H1 (cell line): ENCODE data around the gene CPEB1. TPM values are rescaled to one million over a fixed set of nuclear protein-coding genes. Genes with fewer than 3 reads are reported as not detected.

Experiments used
- CTCF ChIA-PET: fragments of 300-600 bp; sonication (Branson Sonifier 250); formaldehyde crosslinking; loops from one replicate; lab custom pipeline; 2021; ENCODE audit not compliant: partially characterized antibody; lab: Charles Lee
- POLR2A ChIA-PET: fragments of 300-600 bp; sonication (Branson Sonifier 250); formaldehyde crosslinking; loops from one replicate; lab custom pipeline; 2021; ENCODE audit warnings: inconsistent platforms; ENCODE audit not compliant: partially characterized antibody; lab: Charles Lee
- DNase-seq, 2 experiments: peaks; one replicate each; pipeline versions ENCODE4 v3.0.0 to v3.0.0-alpha.2; 2010 to 2022; ENCODE audit warnings: low spot score in 2 of 2, low read depth in 1 of 2, mixed read lengths in 1 of 2
- FAIRE-seq: peaks from 2 replicates; lab custom pipeline; 2011; peaks lifted over from hg19 to GRCh38; lab: Jason Lieb, UNC
- H2AFZ ChIP-seq: 2 replicates; pipeline ENCODE4 v1.8.1; 2012; ENCODE audit warnings: low read length, inconsistent platforms
- H2AK5ac ChIP-seq: 2 replicates; pipeline ENCODE4 v1.6.1; 2013; ENCODE audit warnings: low read depth, low read length
- H2BK120ac ChIP-seq: replicated peaks from 2 replicates; pipeline ENCODE3; 2013; ENCODE audit warnings: low read depth, low read length, inconsistent platforms
- H2BK12ac ChIP-seq: 2 replicates; pipeline ENCODE4 v1.6.1; 2013; ENCODE audit warnings: low read depth, low read length
- H2BK15ac ChIP-seq: 2 replicates; pipeline ENCODE4 v1.6.1; 2013; ENCODE audit warnings: low read length
- H2BK20ac ChIP-seq: 2 replicates; pipeline ENCODE4 v1.6.1; 2013; ENCODE audit warnings: low read length
- H2BK5ac ChIP-seq: 2 replicates; pipeline ENCODE4 v1.6.1; 2013; ENCODE audit warnings: low read depth, low read length
- H3K14ac ChIP-seq: 2 replicates; pipeline ENCODE4 v1.6.1; 2013; ENCODE audit warnings: inconsistent platforms; ENCODE audit not compliant: insufficient read length
- H3K18ac ChIP-seq: 2 replicates; pipeline ENCODE4 v1.6.1; 2013; ENCODE audit warnings: low read length; ENCODE audit errors: extremely low read depth
- H3K23ac ChIP-seq: 2 replicates; pipeline ENCODE4 v1.6.1; 2013; ENCODE audit warnings: inconsistent platforms; ENCODE audit not compliant: insufficient read length
- H3K23me2 ChIP-seq: 2 replicates; pipeline ENCODE4 v1.6.1; 2013; ENCODE audit warnings: low read depth, low read length
- H3K27ac ChIP-seq: 2 replicates; pipeline ENCODE4 v1.6.1; 2011; ENCODE audit warnings: low read depth, low read length, inconsistent platforms
- H3K27me3 ChIP-seq, 4 experiments: replicated peaks in 1 of 4; 1 replicate in 1 of 4; 2 replicates in 3 of 4; pipeline versions ENCODE4 v1.6.1 to v1.8.1; 2011 to 2013; ENCODE audit warnings: low read length in 3 of 4, mild to moderate bottlenecking in 3 of 4, inconsistent platforms in 2 of 4, mixed read lengths in 2 of 4, moderate library complexity in 1 of 4; ENCODE audit not compliant: control insufficient read depth in 3 of 4, insufficient read depth in 3 of 4; ENCODE audit errors: extremely low read depth in 1 of 4
- H3K36me3 ChIP-seq, 4 experiments: 2 replicates each; pipeline versions ENCODE4 v1.6.1 to v1.8.1; 2011 to 2013; ENCODE audit warnings: mild to moderate bottlenecking in 4 of 4, low read length in 3 of 4, moderate library complexity in 2 of 4, control low read depth in 1 of 4, inconsistent platforms in 1 of 4; ENCODE audit not compliant: insufficient read depth in 4 of 4, control insufficient read depth in 2 of 4
- H3K4ac ChIP-seq: replicated peaks from 2 replicates; pipeline ENCODE3; 2013; ENCODE audit warnings: low read length, low read depth, mixed read lengths, inconsistent platforms; ENCODE audit not compliant: insufficient read length
- H3K4me1 ChIP-seq, 4 experiments: replicated peaks in 1 of 4; 1 replicate in 1 of 4; 2 replicates in 3 of 4; pipeline versions ENCODE4 v1.6.1 to v1.8.1; 2011 to 2013; ENCODE audit warnings: low read length in 3 of 4, inconsistent platforms in 2 of 4, mixed read lengths in 1 of 4; ENCODE audit not compliant: insufficient read depth in 4 of 4, control insufficient read depth in 3 of 4
- H3K4me2 ChIP-seq, 2 experiments: 2 replicates each; pipeline versions ENCODE4 v1.6.1 to v1.8.1; 2011 to 2013; ENCODE audit warnings: low read depth in 2 of 2, low read length in 2 of 2, control low read depth in 1 of 2, inconsistent platforms in 1 of 2, mild to moderate bottlenecking in 1 of 2; ENCODE audit not compliant: insufficient read depth in 1 of 2
- H3K4me3 ChIP-seq, 4 experiments: fragments of 200-600, 300-600 bp in 1 of 4; sonication (generic), shearing (Covaris generic), sonication (Bioruptor Twin) in 1 of 4; 2 replicates each; pipeline versions ENCODE4 v1.5.1 to v1.8.1; 2011 to 2016; ENCODE audit warnings: low read length in 4 of 4, low read depth in 3 of 4, control low read depth in 2 of 4, inconsistent platforms in 2 of 4, mild to moderate bottlenecking in 2 of 4, mixed read lengths in 1 of 4, moderate library complexity in 1 of 4; ENCODE audit not compliant: insufficient read depth in 2 of 4; ENCODE audit errors: extremely low read depth in 1 of 4
- H3K56ac ChIP-seq: replicated peaks from 2 replicates; pipeline ENCODE3; 2013; ENCODE audit warnings: low read depth, mild to moderate bottlenecking, mixed read lengths, low read length, inconsistent platforms; ENCODE audit not compliant: insufficient read length
- H3K79me1 ChIP-seq: 2 replicates; pipeline ENCODE4 v1.6.1; 2013; ENCODE audit warnings: low read depth, low read length, control low read depth
- H3K79me2 ChIP-seq, 2 experiments: 2 replicates each; pipeline versions ENCODE4 v1.6.1 to v1.8.1; 2012 to 2013; ENCODE audit warnings: low read length in 2 of 2, mild to moderate bottlenecking in 2 of 2, inconsistent platforms in 1 of 2; ENCODE audit not compliant: insufficient read depth in 2 of 2, control insufficient read depth in 1 of 2
- H3K9ac ChIP-seq, 4 experiments: replicated peaks in 1 of 4; 1 replicate in 1 of 4; 2 replicates in 3 of 4; pipeline versions ENCODE4 v1.6.1 to v1.8.1; 2011 to 2013; ENCODE audit warnings: low read depth in 3 of 4, low read length in 3 of 4, control low read depth in 2 of 4, mild to moderate bottlenecking in 2 of 4, moderate library complexity in 2 of 4, inconsistent platforms in 1 of 4; ENCODE audit errors: extremely low read depth in 1 of 4
- H3K9me3 ChIP-seq, 2 experiments: 2 replicates each; pipeline versions ENCODE4 v1.6.1 to v1.8.1; 2012 to 2013; ENCODE audit warnings: mild to moderate bottlenecking in 2 of 2, moderate library complexity in 2 of 2, control low read depth in 1 of 2, inconsistent platforms in 1 of 2, low read depth in 1 of 2, low read length in 1 of 2, mixed read lengths in 1 of 2; ENCODE audit not compliant: insufficient read depth in 2 of 2
- H4K20me1 ChIP-seq, 2 experiments: replicated peaks in 1 of 2; 2 replicates each; pipeline versions ENCODE3 to v1.8.1; 2011 to 2013; ENCODE audit warnings: inconsistent platforms in 2 of 2, low read length in 2 of 2, mild to moderate bottlenecking in 1 of 2; ENCODE audit not compliant: insufficient read depth in 2 of 2, control insufficient read depth in 1 of 2
- H4K5ac ChIP-seq: 2 replicates; pipeline ENCODE4 v1.6.1; 2013; ENCODE audit warnings: low read length, low read depth, mixed read lengths, inconsistent platforms; ENCODE audit not compliant: insufficient read length
- H4K8ac ChIP-seq: 2 replicates; pipeline ENCODE4 v1.8.0; 2013; ENCODE audit warnings: mild to moderate bottlenecking, moderate library complexity, low read length, inconsistent platforms; ENCODE audit not compliant: insufficient read depth; ENCODE audit errors: extremely low read depth
- H4K91ac ChIP-seq: replicated peaks from 2 replicates; pipeline ENCODE3; 2013; ENCODE audit warnings: low read length, mixed read lengths, inconsistent platforms; ENCODE audit not compliant: insufficient read length
- ATF2 ChIP-seq: IDR thresholded peaks from 2 replicates; pipeline ENCODE4 v1.6.1; 2012; ENCODE audit warnings: low read length, inconsistent platforms
- BACH1 ChIP-seq: IDR thresholded peaks from 2 replicates; pipeline ENCODE4 v1.6.1; 2012; ENCODE audit warnings: low read length, improper control_type of control experiment
- EZH2 ChIP-seq: fragments of 200-600 bp; sonication (generic); IDR thresholded peaks from 2 replicates; pipeline ENCODE4 v1.7.1; 2012; ENCODE audit warnings: low read depth, mild to moderate bottlenecking, moderate library complexity, low read length, inconsistent platforms; ENCODE audit not compliant: severe bottlenecking
- RAD21 ChIP-seq, 2 experiments: IDR thresholded peaks in 1 of 2; conservative IDR thresholded peaks in 1 of 2; 2 replicates each; pipeline ENCODE4 v1.6.1; 2011; ENCODE audit warnings: low read depth in 2 of 2, low read length in 2 of 2, improper control_type of control experiment in 1 of 2, inconsistent platforms in 1 of 2, mild to moderate bottlenecking in 1 of 2, moderate library complexity in 1 of 2
- TEAD4 ChIP-seq: IDR thresholded peaks from 2 replicates; pipeline ENCODE4 v1.6.1; 2012; ENCODE audit warnings: low read depth, low read length, inconsistent platforms, mixed read lengths
- WGBS, 2 experiments: shearing (Covaris generic) in 1 of 2; methylation state at CpG; one replicate each; pipeline versions ENCODE4 v1.1.6 to v1.1.7; 2013 to 2015; ENCODE audit warnings: low lambda C conversion rate in 2 of 2, mixed read lengths in 2 of 2, inconsistent platforms in 1 of 2, low coverage in 1 of 2, missing lambda C conversion rate in 1 of 2; ENCODE audit not compliant: insufficient replicate concordance in 2 of 2, insufficient coverage in 1 of 2, insufficient read length in 1 of 2; ENCODE audit errors: extremely low coverage in 1 of 2, missing lambda C conversion rate in 1 of 2; 5-methylcytosine and 5-hydroxymethylcytosine counted together
- polyA plus RNA-seq, 7 experiments: library from polyadenylated mRNA; depleted of rRNA in 3 of 7; stranded (reverse) in 5 of 7; unstranded in 2 of 7; fragments of >200 nt in 5 of 7; fragments of 200-250 nt in 2 of 7; gene quantifications; 1 replicate in 5 of 7; 2 replicates in 1 of 7; 4 replicates in 1 of 7; pipeline versions ENCODE4 v1.2.1 to v1.2.3, GENCODE V29; 2011 to 2013; ENCODE audit warnings: missing spikeins in 2 of 7, mixed read lengths in 2 of 7
- total RNA-seq: library from RNA; stranded (reverse); fragmentation: NEBNext Ultra II Directional; extraction: Animal tissue kit (Norgen Biotek cat#: 25700); gene quantifications from 2 replicates; pipeline ENCODE4 v1.2.1, GENCODE V29; 2021

The CPEB1 gene
- total and polyA plus RNA-seq, 2 of the 8 experiments (the other 6 are each of a cell fraction or from before 2014, with no cell fraction given), result 4.4 to 4.5 TPM

- Histone ChIP-seq H3K4me2 (no peak overlapping the region), H3K79me1 (no peaks in the 10 kb centered on the region), H3K4me3 (no peak overlapping the region), H2BK12ac (no peak overlapping the region), H3K18ac (no peak overlapping the region), H3K27me3 (no peaks in the 10 kb centered on the region), H3K4ac (no peak overlapping the region), H2BK20ac (0 out of 2 replicates have a peak overlapping the region, but pooled peaks have one; percentile 50), H4K20me1 (no peaks in the 10 kb centered on the region), H3K9ac (no peak overlapping the region), H4K5ac (no peak overlapping the region), H2BK5ac (no peak overlapping the region), H3K14ac (no peak overlapping the region), H3K4me1 (peaks cover 3 to 14% (median 7%) of the 10 kb centered on the region in 4 experiments; a peak in 5 of 7 replicates), H4K8ac (no peak overlapping the region), H3K23ac (no peak overlapping the region), H2BK15ac (0 out of 2 replicates have a peak overlapping the region, but pooled peaks have one; percentile 37), H2AFZ (no peak overlapping the region), H2AK5ac (no peak overlapping the region), H3K56ac (no peak overlapping the region), H3K36me3 (peaks cover 0 to 3% (median 0%) of the 10 kb centered on the region in 4 experiments; a peak in 1 of 8 replicates), H2BK120ac (no peak overlapping the region), H4K91ac (no peak overlapping the region), H3K9me3 (no peaks in the 10 kb centered on the region), H3K79me2 (peaks cover 5 to 8% of the 10 kb centered on the region in 2 experiments), H3K27ac (no peak overlapping the region), H3K23me2 (peaks cover 5% of the 10 kb centered on the region)
- FAIRE-seq, result no peak
- CTCF ChIA-PET, result interaction anchor here (0.9 to 6.7 kb wide), 2 partner anchors 14 to 137 kb away, joined by 3 to 54 read pairs; no protein-coding TSS in a partner anchor
- 85% methylated on average over 7 of the region's 9 CpGs; no CpG with 5 or more reads in 1 of the 2 experiments for WGBS, 2 experiments
- TF ChIP-seq BACH1 (no peak), RAD21 (IDR thresholded peaks at IDR 0.05 in 1 of 2, conservative IDR thresholded peaks at IDR 0.05 in 1 of 2; ENCODE audit: low read depth in 2 of 2, low read length in 2 of 2) (no peak), ATF2 (no peak), TEAD4 (no peak), EZH2 (no peak)
- no peak for DNase-seq
- POLR2A ChIA-PET, result interaction anchor here (0.6 to 1.9 kb wide), 3 partner anchors 9 to 125 kb away, joined by 3 to 7 read pairs (median 3); no protein-coding TSS in a partner anchor
These were observed 102.7 kb downstream of the CPEB1 start for GRCh38 chr15:82544431-82544830.
